ENCODE data around the gene RPL7A.
"Not testable (repeated sequence)": the region's sequence is repeated elsewhere in the genome, so short reads cannot be mapped to it uniquely, and the experiment has no call there.

Gene RPL7A

GRCh38 chr9:133347985-133348717 lies at the start of gene RPL7A, which contains the start of gene MED22:
Gene RPL7A, plus strand, starts transcription at chr9:133348218. Its CDS starts 26 bp downstream, at chr9:133348244.
Gene MED22, minus strand, starts transcription at chr9:133348131. Its CDS starts 1,469 bp downstream, at chr9:133346662.
- Mint-ChIP-seq H3K4me3 (peak within 1 kb of the TSS; percentile 97), H3K9me3 (no peaks in the 10 kb centered on the region), H3K27me3 (ENCODE audit: low read depth, poor library complexity) (no peaks in the 10 kb centered on the region), H3K4me1 (peaks cover 37% of the 10 kb centered on the region), H3K36me3 (ENCODE audit: low read depth) (peaks cover 60% of the 10 kb centered on the region), H3K27ac (peak within 1 kb of the TSS; percentile 100)
- peak; percentile 93 for DNase-seq
- no peak for TF ChIP-seq CTCF (IDR thresholded peaks at IDR 0.05)

- Mint-ChIP-seq H3K9me3 (peaks cover 22% of the 10 kb centered on the region), H3K27me3 (ENCODE audit: low read depth, poor library complexity) (peaks cover 40% of the 10 kb centered on the region)
- not testable (repeated sequence) for H3K27ac Mint-ChIP-seq; H3K4me3 Mint-ChIP-seq; H3K36me3 Mint-ChIP-seq (ENCODE audit: low read depth); H3K4me1 Mint-ChIP-seq; DNase-seq
Measured at GRCh38 chr9:133299996-133300395, 48.0 kb upstream of the RPL7A start.

GRCh38 chr9:133301253-133302230 lies 46.5 kb upstream of the RPL7A start:
- Mint-ChIP-seq H3K27me3 (ENCODE audit: low read depth, poor library complexity) (peaks cover 40% of the 10 kb centered on the region), H3K4me1 (no peaks in the 10 kb centered on the region), H3K27ac (no peak overlapping the region), H3K4me3 (no peak overlapping the region), H3K9me3 (peaks cover 15% of the 10 kb centered on the region), H3K36me3 (ENCODE audit: low read depth) (no peaks in the 10 kb centered on the region)
- no peak for TF ChIP-seq CTCF (IDR thresholded peaks at IDR 0.05)
- no peak for DNase-seq

GRCh38 chr9:133303266-133304157 lies 44.5 kb upstream of the RPL7A start:
- no peak for TF ChIP-seq CTCF (IDR thresholded peaks at IDR 0.05)
- H3K4me3 Mint-ChIP-seq = no peak overlapping the region
- H3K9me3 Mint-ChIP-seq = peaks cover 2% of the 10 kb centered on the region
- H3K36me3 Mint-ChIP-seq (ENCODE audit: low read depth) = no peaks in the 10 kb centered on the region
- H3K27ac Mint-ChIP-seq = no peak overlapping the region
- no peak for DNase-seq
- peaks cover 34% of the 10 kb centered on the region for H3K27me3 Mint-ChIP-seq (ENCODE audit: low read depth, poor library complexity)
- H3K4me1 Mint-ChIP-seq = no peaks in the 10 kb centered on the region

GRCh38 chr9:133304158-133304470 lies 43.9 kb upstream of the RPL7A start:
- peaks cover 5% of the 10 kb centered on the region for H3K9me3 Mint-ChIP-seq
- DNase-seq = no peak
- peaks cover 31% of the 10 kb centered on the region for H3K27me3 Mint-ChIP-seq (ENCODE audit: low read depth, poor library complexity)
- no peak overlapping the region for H3K27ac Mint-ChIP-seq
- H3K4me3 Mint-ChIP-seq = no peak overlapping the region
- no peak for TF ChIP-seq CTCF (IDR thresholded peaks at IDR 0.05)
- H3K4me1 Mint-ChIP-seq = no peaks in the 10 kb centered on the region
- H3K36me3 Mint-ChIP-seq (ENCODE audit: low read depth) = peaks cover under 1% of the 10 kb centered on the region

All from nephron progenitor cell (in vitro differentiated cells).